ENCODE results near the gene ITGB4. TPM values are rescaled to one million over a fixed set of nuclear protein-coding genes. Genes with fewer than 3 reads are reported as not detected.
A peak's percentile ranks its signal among the peaks of the same experiment; 100 is the strongest.

Gene ITGB4
- total and polyA plus RNA-seq, 9 of the 15 experiments (the other 6 are each of a cell fraction or from before 2014, with no cell fraction given) = 0.05 to 2.8 (median 0.76) TPM; not detected in 3

DNA sequence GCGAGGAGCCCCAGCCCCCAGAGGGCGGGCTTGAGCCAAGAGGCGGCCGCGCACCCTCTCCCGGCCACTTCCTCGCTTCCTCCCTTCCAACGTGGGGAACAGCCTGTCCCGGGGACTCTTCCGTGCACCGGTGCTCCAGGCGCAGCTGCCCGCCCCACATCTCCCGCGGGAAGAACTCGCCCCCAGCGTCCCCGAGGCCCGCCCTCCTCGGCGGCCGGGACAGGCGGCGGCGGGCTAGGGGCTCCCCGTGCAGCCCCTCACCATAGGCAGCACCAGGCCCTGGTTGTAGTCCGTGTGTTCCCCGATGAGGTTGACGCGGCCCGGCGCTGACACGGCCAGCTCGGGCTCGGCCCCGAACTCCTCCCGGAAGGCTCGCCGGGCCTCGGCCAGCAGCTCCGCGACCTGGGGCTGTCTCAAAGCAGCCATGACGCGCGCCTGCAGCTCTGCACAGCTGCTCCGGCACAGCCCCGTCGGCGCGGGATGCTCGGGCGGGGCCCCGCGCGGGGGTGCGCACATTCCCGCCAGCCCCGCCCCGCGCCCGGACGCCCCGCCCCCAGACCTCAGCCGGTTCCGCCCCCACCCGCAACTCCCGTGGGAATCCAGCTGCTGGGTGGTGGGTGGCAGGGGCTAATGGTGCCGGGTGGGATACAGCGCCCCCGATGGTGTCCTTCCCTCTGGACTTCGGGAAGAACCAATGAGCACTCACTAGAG lies 43.6 kb downstream of the ITGB4 start, which contains the start of gene GALK1 (continued):
- TF ChIP-seq DLX4 (CRISPR knock-in tag; IDR thresholded peaks at IDR 0.05) = no peak
- TF ChIP-seq, protein P1, sequence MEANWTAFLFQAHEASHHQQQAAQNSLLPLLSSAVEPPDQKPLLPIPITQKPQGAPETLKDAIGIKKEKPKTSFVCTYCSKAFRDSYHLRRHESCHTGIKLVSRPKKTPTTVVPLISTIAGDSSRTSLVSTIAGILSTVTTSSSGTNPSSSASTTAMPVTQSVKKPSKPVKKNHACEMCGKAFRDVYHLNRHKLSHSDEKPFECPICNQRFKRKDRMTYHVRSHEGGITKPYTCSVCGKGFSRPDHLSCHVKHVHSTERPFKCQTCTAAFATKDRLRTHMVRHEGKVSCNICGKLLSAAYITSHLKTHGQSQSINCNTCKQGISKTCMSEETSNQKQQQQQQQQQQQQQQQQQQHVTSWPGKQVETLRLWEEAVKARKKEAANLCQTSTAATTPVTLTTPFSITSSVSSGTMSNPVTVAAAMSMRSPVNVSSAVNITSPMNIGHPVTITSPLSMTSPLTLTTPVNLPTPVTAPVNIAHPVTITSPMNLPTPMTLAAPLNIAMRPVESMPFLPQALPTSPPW (CRISPR knock-in tag; IDR thresholded peaks at IDR 0.05) = peak; percentile 91
- TF ChIP-seq ZNF280B (CRISPR knock-in tag; IDR thresholded peaks at IDR 0.05) = no peak
- TF ChIP-seq FOXP1 (CRISPR knock-in tag; IDR thresholded peaks at IDR 0.05) = no peak
- no peak for TF ChIP-seq DNMT1 (IDR thresholded peaks at IDR 0.05)
- TF ChIP-seq ZFPM2 (CRISPR knock-in tag; IDR thresholded peaks at IDR 0.05) = no peak
- no peak for TF ChIP-seq RFX5 (IDR thresholded peaks at IDR 0.05; ENCODE audit: low read depth, low read length)
- TF ChIP-seq ARID3B (CRISPR knock-in tag; IDR thresholded peaks at IDR 0.05; ENCODE audit: borderline replicate concordance) = no peak
- no peak for TF ChIP-seq SIN3B (IDR thresholded peaks at IDR 0.05; ENCODE audit: low read depth)
- TF ChIP-seq, protein P2, sequence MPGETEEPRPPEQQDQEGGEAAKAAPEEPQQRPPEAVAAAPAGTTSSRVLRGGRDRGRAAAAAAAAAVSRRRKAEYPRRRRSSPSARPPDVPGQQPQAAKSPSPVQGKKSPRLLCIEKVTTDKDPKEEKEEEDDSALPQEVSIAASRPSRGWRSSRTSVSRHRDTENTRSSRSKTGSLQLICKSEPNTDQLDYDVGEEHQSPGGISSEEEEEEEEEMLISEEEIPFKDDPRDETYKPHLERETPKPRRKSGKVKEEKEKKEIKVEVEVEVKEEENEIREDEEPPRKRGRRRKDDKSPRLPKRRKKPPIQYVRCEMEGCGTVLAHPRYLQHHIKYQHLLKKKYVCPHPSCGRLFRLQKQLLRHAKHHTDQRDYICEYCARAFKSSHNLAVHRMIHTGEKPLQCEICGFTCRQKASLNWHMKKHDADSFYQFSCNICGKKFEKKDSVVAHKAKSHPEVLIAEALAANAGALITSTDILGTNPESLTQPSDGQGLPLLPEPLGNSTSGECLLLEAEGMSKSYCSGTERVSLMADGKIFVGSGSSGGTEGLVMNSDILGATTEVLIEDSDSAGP (CRISPR knock-in tag; IDR thresholded peaks at IDR 0.05) = no peak; the same call in 1 of the 2 replicates
- TF ChIP-seq ARID4B (CRISPR knock-in tag; IDR thresholded peaks at IDR 0.05) = peak; percentile 49
- no peak for TF ChIP-seq WHSC1 (IDR thresholded peaks at IDR 0.05; ENCODE audit: low read length)
- TF ChIP-seq HDAC6 (IDR thresholded peaks at IDR 0.05; ENCODE audit: low read depth, low read length) = no peak
- no peak for TF ChIP-seq U2AF1 (optimal IDR thresholded peaks at IDR 0.05; ENCODE audit: low read depth, low read length)
- TF ChIP-seq FIP1L1 (IDR thresholded peaks at IDR 0.05; ENCODE audit: low read depth, low read length, poor library complexity, severe bottlenecking) = peak; percentile 48
- peak; percentile 83 for TF ChIP-seq SP1 (CRISPR knock-in tag; IDR thresholded peaks at IDR 0.05)

Measured in K562 (cell line).